Endothelial cell of umbilical vein (primary cell): ENCODE data around the gene NEK4. TPM values are rescaled to one million over a fixed set of nuclear protein-coding genes. Genes with fewer than 3 reads are reported as not detected.

ENCODE experiments used
- BruUV-seq: library from RNA; stranded (reverse); fragments of 400-500 nt; replicated peaks from 2 replicates; lab custom pipeline; 2021; lab: Mats Ljungman, UMichigan
- CTCF ChIA-PET: fragments of 300-600, 350-600 bp; sonication (Branson Sonifier 250); formaldehyde crosslinking; loops from one replicate; lab custom pipeline; 2021; ENCODE audit warnings: antibody characterized with exemption, inconsistent platforms; lab: Charles Lee
- POLR2A ChIA-PET: fragments of 300-600, 350-600 bp; sonication (Branson Sonifier 250); formaldehyde crosslinking; loops from one replicate; lab custom pipeline; 2021; ENCODE audit warnings: antibody characterized with exemption, inconsistent platforms; lab: Charles Lee
- DNase-seq: peaks from one replicate; pipeline ENCODE4 v3.0.0-alpha.2; 2011; ENCODE audit warnings: low read depth, low spot score
- FAIRE-seq: peaks from 2 replicates; lab custom pipeline; 2011; peaks lifted over from hg19 to GRCh38; lab: Jason Lieb, UNC
- H2AFZ ChIP-seq: 2 replicates; pipeline ENCODE4 v1.6.0; 2012; ENCODE audit warnings: low read depth, low read length, control low read depth, inconsistent platforms
- H3K27ac ChIP-seq: 2 replicates; pipeline ENCODE4 v1.5.1; 2011; ENCODE audit warnings: low read depth, mild to moderate bottlenecking, control low read depth, low read length, moderate library complexity; ENCODE audit not compliant: insufficient read depth
- H3K27me3 ChIP-seq, 2 experiments: 2 replicates each; pipeline versions ENCODE4 v1.6.0 to v1.6.1; 2011; ENCODE audit warnings: low read length in 2 of 2, mixed read lengths in 1 of 2; ENCODE audit not compliant: control insufficient read depth in 2 of 2, insufficient read depth in 2 of 2
- H3K36me3 ChIP-seq, 2 experiments: 2 replicates in 1 of 2; 3 replicates in 1 of 2; pipeline ENCODE4 v1.5.1; 2011; ENCODE audit warnings: low read length in 2 of 2, mild to moderate bottlenecking in 1 of 2, moderate library complexity in 1 of 2; ENCODE audit not compliant: control insufficient read depth in 2 of 2, insufficient read depth in 2 of 2; ENCODE audit errors: extremely low read depth in 1 of 2
- H3K4me1 ChIP-seq: 3 replicates; pipeline ENCODE4 v1.5.1; 2011; ENCODE audit warnings: mild to moderate bottlenecking, low read length; ENCODE audit not compliant: control insufficient read depth, insufficient read depth; ENCODE audit errors: extremely low read depth
- H3K4me2 ChIP-seq: 2 replicates; pipeline ENCODE4 v1.6.1; 2011; ENCODE audit warnings: low read length, control low read depth, mixed read lengths; ENCODE audit not compliant: insufficient read depth
- H3K4me3 ChIP-seq, 3 experiments: fragments of 200-600 bp in 1 of 3; sonication (generic), shearing (Covaris generic) in 1 of 3; replicated peaks in 1 of 3; 2 replicates each; pipeline ENCODE4 v1.5.1; 2011 to 2016; ENCODE audit warnings: control low read depth in 3 of 3, low read length in 3 of 3, mild to moderate bottlenecking in 2 of 3, inconsistent platforms in 1 of 3, low read depth in 1 of 3, moderate library complexity in 1 of 3; ENCODE audit not compliant: insufficient read depth in 1 of 3
- H3K79me2 ChIP-seq: 2 replicates; pipeline ENCODE4 v1.6.0; 2012; ENCODE audit warnings: low read length, inconsistent platforms; ENCODE audit not compliant: control insufficient read depth, insufficient read depth
- H3K9ac ChIP-seq: replicated peaks from 2 replicates; pipeline ENCODE3; 2011; ENCODE audit warnings: low read length, control low read depth; ENCODE audit not compliant: insufficient read depth; ENCODE audit errors: extremely low read depth
- H3K9me1 ChIP-seq: replicated peaks from 3 replicates; pipeline ENCODE4 v1.6.0; 2011; ENCODE audit warnings: mild to moderate bottlenecking, low read length; ENCODE audit not compliant: control insufficient read depth, insufficient read depth; ENCODE audit errors: extremely low read depth
- H3K9me3 ChIP-seq: replicated peaks from 2 replicates; pipeline ENCODE4 v1.5.1; 2012; ENCODE audit warnings: low read length, inconsistent platforms; ENCODE audit not compliant: control insufficient read depth, insufficient read depth
- H4K20me1 ChIP-seq: replicated peaks from 2 replicates; pipeline ENCODE3; 2011; ENCODE audit warnings: mild to moderate bottlenecking, low read length; ENCODE audit not compliant: control insufficient read depth, insufficient read depth; ENCODE audit errors: extremely low read depth
- EZH2 ChIP-seq: IDR thresholded peaks from 2 replicates; pipeline ENCODE4 v1.6.1; 2012; ENCODE audit warnings: borderline replicate concordance, low read depth, mild to moderate bottlenecking, moderate library complexity, low read length, inconsistent platforms; ENCODE audit not compliant: severe bottlenecking
- FOS ChIP-seq: IDR thresholded peaks from 2 replicates; pipeline ENCODE4 v1.6.1; 2011; ENCODE audit warnings: mild to moderate bottlenecking, low read length, moderate library complexity, borderline replicate concordance; ENCODE audit not compliant: insufficient read depth
- GATA2 ChIP-seq: IDR thresholded peaks from 2 replicates; pipeline ENCODE4 v1.7.0; 2011; ENCODE audit warnings: low read depth, mild to moderate bottlenecking, moderate library complexity, mixed read lengths, low read length; ENCODE audit not compliant: insufficient read length, insufficient read depth
- JUN ChIP-seq: IDR thresholded peaks from 2 replicates; pipeline ENCODE4 v1.6.1; 2011; ENCODE audit warnings: borderline replicate concordance, low read depth; ENCODE audit not compliant: insufficient read length, insufficient read depth
- MYC ChIP-seq: IDR thresholded peaks from one replicate; pipeline ENCODE4 v1.6.1; 2011; ENCODE audit warnings: mild to moderate bottlenecking, low read depth, low read length
- POLR2A ChIP-seq: IDR thresholded peaks from 2 replicates; pipeline ENCODE4 v1.6.1; 2012; ENCODE audit warnings: low read depth, mild to moderate bottlenecking, control low read depth, low read length
- POLR2AphosphoS5 ChIP-seq: IDR thresholded peaks from 2 replicates; pipeline ENCODE4 v1.6.1; 2012; ENCODE audit warnings: low read depth, mild to moderate bottlenecking, control low read depth, low read length, moderate library complexity; ENCODE audit not compliant: insufficient read depth
- dilution Hi-C: fragments of 300-500 bp; cut with MboI; formaldehyde crosslinking; loops from one replicate; pipeline ENCODE4 v1.15.0; 2019; ENCODE audit warnings: low sequenced_read_pairs; ENCODE audit not compliant: extremely low pct_ligation_motif_present
- intact Hi-C: fragments of 100-400 bp; cut with micrococcal nuclease; formaldehyde crosslinking; loops from one replicate; pipeline ENCODE4 v1.10.0; 2022
- polyA plus RNA-seq, 4 experiments: library from polyadenylated mRNA; depleted of rRNA in 3 of 4; stranded (reverse) in 3 of 4; unstranded in 1 of 4; fragments of >200 nt; gene quantifications; 2 replicates each; pipeline versions ENCODE4 v1.2.1 to v1.2.3, GENCODE V29; 2011 to 2012; ENCODE audit warnings: missing spikeins in 1 of 4
- total RNA-seq: library from RNA; stranded (reverse); gene quantifications from 2 replicates; pipeline ENCODE4 v1.2.3, GENCODE V29; 2021
- TF ChIP-seq, protein P1 (sequence below), 2 donors: IDR thresholded peaks; 1 replicate in 1 of 2; 2 replicates in 1 of 2; pipeline ENCODE4 v1.5.1; 2011; ENCODE audit warnings: low read length in 2 of 2, mild to moderate bottlenecking in 2 of 2, moderate library complexity in 2 of 2, control low read depth in 1 of 2, inconsistent platforms in 1 of 2, low read depth in 1 of 2; ENCODE audit not compliant: insufficient read depth in 1 of 2; ENCODE audit errors: extremely low read depth in 1 of 2
- TF ChIP-seq, protein P2 (sequence below): IDR thresholded peaks from 2 replicates; pipeline ENCODE4 v1.6.1; 2011; ENCODE audit not compliant: insufficient read depth, insufficient read length

Gene NEK4
- total and polyA plus RNA-seq, 2 donors (not counting 3 experiments of a cell fraction or from before 2014, with no cell fraction given): 4.4 to 20.8 TPM

DNA sequence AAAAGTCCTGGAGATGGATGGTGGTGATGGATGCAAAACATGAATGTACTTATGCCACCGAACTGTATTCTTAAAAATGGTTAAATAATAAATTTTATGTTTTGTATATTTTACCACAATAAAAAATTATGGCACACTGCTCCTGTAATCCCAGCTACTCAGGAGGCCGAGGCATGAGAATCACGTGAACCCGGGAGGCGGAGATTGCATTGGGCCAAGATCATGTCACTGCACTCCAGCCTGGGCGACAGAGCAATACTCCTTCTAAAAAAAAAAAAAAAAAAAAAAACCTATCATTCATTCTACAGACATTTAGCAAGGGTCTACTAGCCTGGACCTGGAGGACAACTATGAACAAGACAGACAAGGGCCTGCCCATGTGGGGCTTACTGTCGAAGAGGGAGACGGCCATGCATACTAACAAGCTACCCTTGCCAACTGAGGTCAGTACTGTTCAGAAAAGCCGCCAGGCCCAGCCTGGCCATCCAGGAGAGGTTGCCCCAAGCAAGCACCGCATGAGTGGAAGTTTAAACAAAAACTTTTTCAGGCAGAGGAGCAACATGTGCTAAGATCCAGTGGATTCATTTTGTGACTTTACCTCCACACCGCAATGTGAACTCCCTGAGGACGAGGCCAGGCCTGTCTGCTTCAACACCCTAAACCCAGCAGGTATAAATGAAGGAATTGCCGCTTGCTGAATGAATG, 2.8 kb upstream of the NEK4 start:
- H3K4me1 ChIP-seq: peaks cover 12% of the 10 kb centered on the region
- no peak overlapping the region for H3K4me3 ChIP-seq
- no peak overlapping the region for H3K9ac ChIP-seq
- H3K4me2 ChIP-seq: no peak overlapping the region
- ChIA-PET CTCF (interaction anchor here (1.3 kb wide), 1 partner anchor 13 kb away, joined by 3 read pairs; no protein-coding TSS in a partner anchor), POLR2A (no interaction called here)
- no peak for FAIRE-seq
- no peaks in the 10 kb centered on the region for H3K9me3 ChIP-seq
- BruUV-seq: no TSS peak
- dilution Hi-C loops: no loop called here
- no peak for DNase-seq
- H3K79me2 ChIP-seq: peaks cover 12% of the 10 kb centered on the region
- TF ChIP-seq GATA2: no peak
- no peak for TF ChIP-seq JUN
- no peak for TF ChIP-seq POLR2A
- TF ChIP-seq, protein P1, sequence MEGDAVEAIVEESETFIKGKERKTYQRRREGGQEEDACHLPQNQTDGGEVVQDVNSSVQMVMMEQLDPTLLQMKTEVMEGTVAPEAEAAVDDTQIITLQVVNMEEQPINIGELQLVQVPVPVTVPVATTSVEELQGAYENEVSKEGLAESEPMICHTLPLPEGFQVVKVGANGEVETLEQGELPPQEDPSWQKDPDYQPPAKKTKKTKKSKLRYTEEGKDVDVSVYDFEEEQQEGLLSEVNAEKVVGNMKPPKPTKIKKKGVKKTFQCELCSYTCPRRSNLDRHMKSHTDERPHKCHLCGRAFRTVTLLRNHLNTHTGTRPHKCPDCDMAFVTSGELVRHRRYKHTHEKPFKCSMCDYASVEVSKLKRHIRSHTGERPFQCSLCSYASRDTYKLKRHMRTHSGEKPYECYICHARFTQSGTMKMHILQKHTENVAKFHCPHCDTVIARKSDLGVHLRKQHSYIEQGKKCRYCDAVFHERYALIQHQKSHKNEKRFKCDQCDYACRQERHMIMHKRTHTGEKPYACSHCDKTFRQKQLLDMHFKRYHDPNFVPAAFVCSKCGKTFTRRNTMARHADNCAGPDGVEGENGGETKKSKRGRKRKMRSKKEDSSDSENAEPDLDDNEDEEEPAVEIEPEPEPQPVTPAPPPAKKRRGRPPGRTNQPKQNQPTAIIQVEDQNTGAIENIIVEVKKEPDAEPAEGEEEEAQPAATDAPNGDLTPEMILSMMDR (IDR thresholded peaks at IDR 0.05; ENCODE audit: extremely low read depth in 1 of 2, insufficient read depth in 1 of 2, low read depth in 1 of 2, low read length in 2 of 2): no peak
- no peak for TF ChIP-seq EZH2
- no peak for TF ChIP-seq POLR2AphosphoS5
- no peak for TF ChIP-seq FOS
- no peak for TF ChIP-seq MYC
- TF ChIP-seq, protein P2, sequence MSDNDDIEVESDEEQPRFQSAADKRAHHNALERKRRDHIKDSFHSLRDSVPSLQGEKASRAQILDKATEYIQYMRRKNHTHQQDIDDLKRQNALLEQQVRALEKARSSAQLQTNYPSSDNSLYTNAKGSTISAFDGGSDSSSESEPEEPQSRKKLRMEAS: no peak
- H3K27me3 ChIP-seq: no peaks in the 10 kb centered on the region
- no peak overlapping the region for H2AFZ ChIP-seq
- H3K27ac ChIP-seq: no peak overlapping the region
- no peaks in the 10 kb centered on the region for H3K9me1 ChIP-seq
- no peaks in the 10 kb centered on the region for H3K36me3 ChIP-seq
- intact Hi-C loops: no loop called here
- H4K20me1 ChIP-seq: no peaks in the 10 kb centered on the region
